Right atrium auricular region (tissue), 2 donors: ENCODE data around the gene CACNA2D3. TPM values are rescaled to one million over a fixed set of nuclear protein-coding genes. Genes with fewer than 3 reads are reported as not detected.

Experiments
- DNase-seq: peaks from one replicate; pipeline ENCODE4 v3.0.0-alpha.2; 2019; ENCODE audit warnings: low spot score
- H3K27ac ChIP-seq, 2 donors: fragments of 200-600 bp; sonication (generic); 1 replicate in 1 of 2; 2 replicates in 1 of 2; pipeline ENCODE4 v1.5.1; 2016 to 2019
- H3K27me3 ChIP-seq, 2 donors: fragments of 200-600 bp; sonication (generic); one replicate each; pipeline versions ENCODE4 v1.5.1 to v1.6.0; 2017 to 2019
- H3K36me3 ChIP-seq: fragments of 200-600 bp; sonication (generic); one replicate; pipeline ENCODE4 v1.5.1; 2016
- H3K4me1 ChIP-seq, 2 donors: fragments of 200-600 bp; sonication (generic); one replicate each; pipeline versions ENCODE4 v1.5.1 to v1.6.0; 2017 to 2019
- H3K4me3 ChIP-seq, 2 donors: fragments of 200-600 bp; sonication (generic); 1 replicate in 1 of 2; 2 replicates in 1 of 2; pipeline ENCODE4 v1.5.1; 2017 to 2019; ENCODE audit warnings: mild to moderate bottlenecking in 1 of 2, moderate library complexity in 1 of 2
- H3K9me3 ChIP-seq, 2 donors: fragments of 200-600 bp; sonication (generic); one replicate each; pipeline ENCODE4 v1.5.1; 2019
- CTCF ChIP-seq, 2 donors: fragments of 200-600 bp; sonication (generic); IDR thresholded peaks; one replicate each; pipeline ENCODE4 v1.5.1; 2019; ENCODE audit warnings: antibody characterized with exemption in 2 of 2
- total RNA-seq, 2 donors: library from RNA; depleted of rRNA; stranded (reverse); fragments of >200 nt; gene quantifications; one replicate each; pipeline ENCODE4 v1.1.0, GENCODE V29; 2016

The CACNA2D3 gene
- total RNA-seq, 2 donors from 2014 or later: 10.9 to 17.2 TPM

GRCh38 chr3:54484334-54484733 lies 362.0 kb downstream of the CACNA2D3 start:
- Histone ChIP-seq H3K27me3 (no peaks in the 10 kb centered on the region), H3K4me3 (no peak overlapping the region), H3K27ac (no peak overlapping the region), H3K36me3 (no peaks in the 10 kb centered on the region), H3K4me1 (no peaks in the 10 kb centered on the region), H3K9me3 (no peaks in the 10 kb centered on the region)
- TF ChIP-seq CTCF (IDR thresholded peaks at IDR 0.05): no peak
- DNase-seq: no peak

- Histone ChIP-seq H3K4me1 (no peaks in the 10 kb centered on the region), H3K27ac (no peak overlapping the region), H3K36me3 (no peaks in the 10 kb centered on the region), H3K9me3 (no peaks in the 10 kb centered on the region), H3K4me3 (no peak overlapping the region), H3K27me3 (no peaks in the 10 kb centered on the region)
- TF ChIP-seq CTCF (IDR thresholded peaks at IDR 0.05): no peak
- DNase-seq: no peak
Observed at GRCh38 chr3:54486317-54486716, 364.0 kb downstream of the CACNA2D3 start.

GRCh38 chr3:54488297-54488696 lies 365.9 kb downstream of the CACNA2D3 start:
- no peak for DNase-seq
- no peak overlapping the region for H3K4me3 ChIP-seq
- no peak overlapping the region for H3K27ac ChIP-seq
- H3K27me3 ChIP-seq: no peaks in the 10 kb centered on the region
- no peaks in the 10 kb centered on the region for H3K9me3 ChIP-seq
- H3K36me3 ChIP-seq: no peaks in the 10 kb centered on the region
- TF ChIP-seq CTCF (IDR thresholded peaks at IDR 0.05): no peak
- H3K4me1 ChIP-seq: no peaks in the 10 kb centered on the region

- Histone ChIP-seq H3K36me3 (no peaks in the 10 kb centered on the region), H3K4me3 (no peak overlapping the region), H3K4me1 (no peaks in the 10 kb centered on the region), H3K27ac (no peak overlapping the region), H3K9me3 (peaks cover 0 to 5% of the 10 kb centered on the region in 2 donors), H3K27me3 (no peaks in the 10 kb centered on the region)
- no peak for DNase-seq
- no peak for TF ChIP-seq CTCF (IDR thresholded peaks at IDR 0.05)
Observed at GRCh38 chr3:54494209-54494608, 371.9 kb downstream of the CACNA2D3 start.

- no peaks in the 10 kb centered on the region for H3K4me1 ChIP-seq
- DNase-seq: no peak
- H3K36me3 ChIP-seq: no peaks in the 10 kb centered on the region
- no peaks in the 10 kb centered on the region for H3K9me3 ChIP-seq
- no peak for TF ChIP-seq CTCF (IDR thresholded peaks at IDR 0.05)
- H3K27me3 ChIP-seq: no peaks in the 10 kb centered on the region
- no peak overlapping the region for H3K27ac ChIP-seq
- no peak overlapping the region for H3K4me3 ChIP-seq
Observed at GRCh38 chr3:54506603-54507002, 384.3 kb downstream of the CACNA2D3 start.

DNA sequence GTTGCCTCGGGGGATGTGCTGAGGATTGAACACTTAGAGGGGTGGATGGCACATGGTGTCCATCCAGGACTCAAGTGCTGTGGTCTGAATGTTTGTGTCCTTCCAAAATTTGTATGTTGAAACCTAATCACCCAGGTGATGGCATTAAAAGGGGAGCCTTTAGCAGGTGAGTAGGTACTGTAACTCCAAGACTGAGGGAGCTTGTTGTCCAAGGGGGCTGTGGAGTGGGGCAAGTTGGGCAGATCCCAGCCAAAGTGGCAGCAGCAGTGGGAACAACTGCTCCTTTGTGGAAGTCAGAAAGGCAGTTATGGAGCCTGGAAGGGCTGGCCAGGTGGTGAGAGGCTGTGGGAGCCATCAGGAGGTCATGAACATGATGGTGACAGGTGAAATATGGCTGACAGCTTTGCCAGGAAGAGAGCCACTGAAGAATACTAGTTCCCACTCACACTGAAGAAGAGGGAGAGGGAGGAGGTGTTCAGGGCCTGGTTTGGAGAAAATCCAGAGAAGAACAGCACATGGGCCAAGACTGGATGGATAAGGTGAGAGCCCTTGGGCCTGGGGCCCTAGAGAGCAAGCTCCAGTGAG lies 385.6 kb downstream of the CACNA2D3 start:
- no peaks in the 10 kb centered on the region for H3K4me1 ChIP-seq
- no peaks in the 10 kb centered on the region for H3K36me3 ChIP-seq
- no peaks in the 10 kb centered on the region for H3K27me3 ChIP-seq
- no peak for TF ChIP-seq CTCF (IDR thresholded peaks at IDR 0.05)
- no peak overlapping the region for H3K27ac ChIP-seq
- no peaks in the 10 kb centered on the region for H3K9me3 ChIP-seq
- no peak for DNase-seq
- H3K4me3 ChIP-seq: no peak overlapping the region
